Panc1 (cell line): Measurements from ENCODE around the gene FOXK1. TPM values are rescaled to one million over a fixed set of nuclear protein-coding genes. Genes with fewer than 3 reads are reported as not detected.
"Not testable (repeated sequence)": the region's sequence is repeated elsewhere in the genome, so short reads cannot be mapped to it uniquely, and the experiment has no call there.

Experiments used
- ATAC-seq: fragments of 200-7000 bp; cut with Tn5 transposase; 2 replicates; pipeline ENCODE4 v1.9.1; 2020; ENCODE audit warnings: mild to moderate bottlenecking, moderate library complexity
- BruUV-seq: library from RNA; stranded (reverse); fragments of 400-500 nt; replicated peaks from 2 replicates; lab custom pipeline; 2021; lab: Mats Ljungman, UMichigan
- CTCF ChIA-PET: fragments of 300-600 bp; sonication (Branson Sonifier 250); formaldehyde crosslinking; loops from one replicate; lab custom pipeline; 2022; ENCODE audit warnings: antibody characterized with exemption; lab: Charles Lee
- POLR2A ChIA-PET: fragments of 300-600 bp; sonication (Branson Sonifier 250); formaldehyde crosslinking; loops from one replicate; lab custom pipeline; 2022; ENCODE audit warnings: antibody characterized with exemption; lab: Charles Lee
- DNase-seq: peaks from one replicate; pipeline ENCODE4 v3.0.0-alpha.2; 2010; ENCODE audit warnings: low read depth, low spot score
- H3K27ac ChIP-seq: 2 replicates; pipeline ENCODE4 v1.5.1; 2011; ENCODE audit warnings: mild to moderate bottlenecking, low read length, inconsistent platforms
- H3K27me3 ChIP-seq: fragments of 200-500 bp; sonication (Bioruptor generic); 2 replicates; pipeline ENCODE4 v1.6.0; 2014; ENCODE audit warnings: low read length, inconsistent platforms; ENCODE audit not compliant: control insufficient read depth, insufficient read depth
- H3K36me3 ChIP-seq: fragments of 200-500 bp; sonication (Bioruptor generic); 2 replicates; pipeline ENCODE4 v1.5.1; 2014; ENCODE audit warnings: inconsistent platforms, mild to moderate bottlenecking, low read length, moderate library complexity; ENCODE audit not compliant: control insufficient read depth, insufficient read depth
- H3K4me1 ChIP-seq: 2 replicates; pipeline ENCODE4 v1.5.1; 2011; ENCODE audit warnings: inconsistent platforms, mild to moderate bottlenecking, low read length, moderate library complexity; ENCODE audit not compliant: control insufficient read depth, insufficient read depth
- H3K4me3 ChIP-seq, 2 experiments: 2 replicates each; pipeline ENCODE4 v1.5.1; 2011 to 2012; ENCODE audit warnings: low read depth in 2 of 2, low read length in 2 of 2, mild to moderate bottlenecking in 2 of 2, inconsistent platforms in 1 of 2, moderate library complexity in 1 of 2
- H3K9me3 ChIP-seq: fragments of 200-500 bp; sonication (Bioruptor generic); 2 replicates; pipeline ENCODE4 v1.5.1; 2014; ENCODE audit warnings: low read depth, mild to moderate bottlenecking, inconsistent platforms, low read length, moderate library complexity; ENCODE audit not compliant: control insufficient read depth, insufficient read depth
- POLR2AphosphoS5 ChIP-seq: IDR thresholded peaks from 2 replicates; pipeline ENCODE4 v1.6.1; 2012; ENCODE audit warnings: mild to moderate bottlenecking, low read depth, low read length, moderate library complexity
- SIN3A ChIP-seq: IDR thresholded peaks from 2 replicates; pipeline ENCODE4 v1.6.1; 2012; ENCODE audit warnings: low read depth, mild to moderate bottlenecking, low read length, moderate library complexity, borderline replicate concordance; ENCODE audit not compliant: insufficient read depth
- TCF7L2 ChIP-seq: IDR thresholded peaks from 2 replicates; pipeline ENCODE4 v1.6.1; 2011; ENCODE audit warnings: mild to moderate bottlenecking, low read depth, low read length, inconsistent platforms
- in situ Hi-C: cut with HindIII; loops from 2 replicates; pipeline ENCODE4 v1.10.0; 2016; ENCODE audit warnings: low sequenced_read_pairs, low pct_unique_long_range_greater_than_20kb
- intact Hi-C: fragments of 100-400 bp; cut with micrococcal nuclease; formaldehyde crosslinking; loops from one replicate; pipeline ENCODE4 v1.10.0; 2022; ENCODE audit not compliant: unreplicated experiment
- total RNA-seq: library from RNA; stranded (reverse); gene quantifications from one replicate; pipeline ENCODE4 v1.2.1, GENCODE V29; 2021; ENCODE audit not compliant: unreplicated experiment
- TF ChIP-seq, protein P1 (sequence below): fragments of 450-650 bp; IDR thresholded peaks from 2 replicates; pipeline ENCODE4 v1.5.1; 2017; ENCODE audit warnings: mild to moderate bottlenecking
- TF ChIP-seq, protein P2 (sequence below), 2 experiments: IDR thresholded peaks; 2 replicates each; pipeline ENCODE4 v1.6.1; 2011 to 2012; ENCODE audit warnings: low read depth in 2 of 2, control low read depth in 1 of 2, low read length in 1 of 2, mild to moderate bottlenecking in 1 of 2, moderate library complexity in 1 of 2; ENCODE audit not compliant: insufficient read depth in 1 of 2

The FOXK1 gene
- total RNA-seq, 1 experiment from 2014 or later: 72.7 TPM

DNA sequence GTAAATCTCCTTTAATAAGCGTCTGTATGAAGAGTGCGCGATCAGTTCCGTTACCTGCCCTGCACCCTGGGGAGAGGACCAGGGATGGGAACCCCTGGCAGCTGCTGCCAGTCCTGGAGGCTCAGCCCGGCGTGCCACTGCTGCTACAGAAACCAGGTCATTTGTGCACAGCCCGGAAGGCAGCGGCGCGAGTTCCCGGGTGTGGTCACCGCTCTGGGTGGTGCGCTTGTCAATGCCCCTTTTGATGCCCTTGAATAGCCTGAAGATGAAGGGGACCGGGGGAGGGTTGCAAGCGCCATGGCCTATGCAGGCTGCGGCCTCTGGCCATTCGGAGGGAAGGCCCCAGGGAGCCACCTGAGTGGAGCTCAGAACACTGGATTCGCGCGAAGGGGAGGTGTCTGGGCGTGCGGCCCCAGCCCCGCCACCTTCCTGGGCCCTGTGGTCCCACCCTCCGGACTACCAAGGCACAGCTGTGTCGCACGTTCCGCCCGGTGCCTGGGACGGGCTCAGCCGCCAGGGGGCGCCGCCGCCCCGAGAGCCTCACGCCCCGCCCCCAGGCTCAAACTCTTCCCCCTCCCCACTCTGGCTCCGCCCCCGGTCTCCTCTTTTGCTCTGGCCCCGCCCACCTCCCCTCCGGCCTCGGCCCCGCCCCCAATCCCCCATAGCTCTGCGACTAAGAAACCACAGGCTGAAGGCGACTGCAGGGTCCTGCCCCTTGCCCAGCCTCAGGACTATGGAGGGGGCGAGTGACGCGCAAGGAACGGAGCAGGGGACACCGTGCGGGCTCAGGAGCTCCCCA lies 109.8 kb downstream of the FOXK1 start:
- DNase-seq (no peak), ATAC-seq (peak; percentile 62)
- ChIA-PET CTCF (interaction anchor here (0.6 to 0.7 kb wide), 4 partner anchors 26 to 80 kb away, joined by 6 to 9 read pairs (median 8); no protein-coding TSS in a partner anchor), POLR2A (interaction anchor here (0.6 kb wide), 1 partner anchor 244 kb away, joined by 7 read pairs; no protein-coding TSS in a partner anchor)
- Histone ChIP-seq H3K36me3 (no peaks in the 10 kb centered on the region; the same call in 1 of the 2 replicates), H3K9me3 (no peaks in the 10 kb centered on the region), H3K4me3 (no peak overlapping the region), H3K27ac (no peak overlapping the region), H3K4me1 (no peaks in the 10 kb centered on the region), H3K27me3 (no peaks in the 10 kb centered on the region)
- intact Hi-C loops (no loop called here), in situ Hi-C loops (no loop called here)
- BruUV-seq: no TSS peak
- TF ChIP-seq TCF7L2 (no peak), SIN3A (no peak), POLR2AphosphoS5 (no peak)
- TF ChIP-seq, protein P1, sequence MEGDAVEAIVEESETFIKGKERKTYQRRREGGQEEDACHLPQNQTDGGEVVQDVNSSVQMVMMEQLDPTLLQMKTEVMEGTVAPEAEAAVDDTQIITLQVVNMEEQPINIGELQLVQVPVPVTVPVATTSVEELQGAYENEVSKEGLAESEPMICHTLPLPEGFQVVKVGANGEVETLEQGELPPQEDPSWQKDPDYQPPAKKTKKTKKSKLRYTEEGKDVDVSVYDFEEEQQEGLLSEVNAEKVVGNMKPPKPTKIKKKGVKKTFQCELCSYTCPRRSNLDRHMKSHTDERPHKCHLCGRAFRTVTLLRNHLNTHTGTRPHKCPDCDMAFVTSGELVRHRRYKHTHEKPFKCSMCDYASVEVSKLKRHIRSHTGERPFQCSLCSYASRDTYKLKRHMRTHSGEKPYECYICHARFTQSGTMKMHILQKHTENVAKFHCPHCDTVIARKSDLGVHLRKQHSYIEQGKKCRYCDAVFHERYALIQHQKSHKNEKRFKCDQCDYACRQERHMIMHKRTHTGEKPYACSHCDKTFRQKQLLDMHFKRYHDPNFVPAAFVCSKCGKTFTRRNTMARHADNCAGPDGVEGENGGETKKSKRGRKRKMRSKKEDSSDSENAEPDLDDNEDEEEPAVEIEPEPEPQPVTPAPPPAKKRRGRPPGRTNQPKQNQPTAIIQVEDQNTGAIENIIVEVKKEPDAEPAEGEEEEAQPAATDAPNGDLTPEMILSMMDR: peak; percentile 90
- TF ChIP-seq, protein P2, sequence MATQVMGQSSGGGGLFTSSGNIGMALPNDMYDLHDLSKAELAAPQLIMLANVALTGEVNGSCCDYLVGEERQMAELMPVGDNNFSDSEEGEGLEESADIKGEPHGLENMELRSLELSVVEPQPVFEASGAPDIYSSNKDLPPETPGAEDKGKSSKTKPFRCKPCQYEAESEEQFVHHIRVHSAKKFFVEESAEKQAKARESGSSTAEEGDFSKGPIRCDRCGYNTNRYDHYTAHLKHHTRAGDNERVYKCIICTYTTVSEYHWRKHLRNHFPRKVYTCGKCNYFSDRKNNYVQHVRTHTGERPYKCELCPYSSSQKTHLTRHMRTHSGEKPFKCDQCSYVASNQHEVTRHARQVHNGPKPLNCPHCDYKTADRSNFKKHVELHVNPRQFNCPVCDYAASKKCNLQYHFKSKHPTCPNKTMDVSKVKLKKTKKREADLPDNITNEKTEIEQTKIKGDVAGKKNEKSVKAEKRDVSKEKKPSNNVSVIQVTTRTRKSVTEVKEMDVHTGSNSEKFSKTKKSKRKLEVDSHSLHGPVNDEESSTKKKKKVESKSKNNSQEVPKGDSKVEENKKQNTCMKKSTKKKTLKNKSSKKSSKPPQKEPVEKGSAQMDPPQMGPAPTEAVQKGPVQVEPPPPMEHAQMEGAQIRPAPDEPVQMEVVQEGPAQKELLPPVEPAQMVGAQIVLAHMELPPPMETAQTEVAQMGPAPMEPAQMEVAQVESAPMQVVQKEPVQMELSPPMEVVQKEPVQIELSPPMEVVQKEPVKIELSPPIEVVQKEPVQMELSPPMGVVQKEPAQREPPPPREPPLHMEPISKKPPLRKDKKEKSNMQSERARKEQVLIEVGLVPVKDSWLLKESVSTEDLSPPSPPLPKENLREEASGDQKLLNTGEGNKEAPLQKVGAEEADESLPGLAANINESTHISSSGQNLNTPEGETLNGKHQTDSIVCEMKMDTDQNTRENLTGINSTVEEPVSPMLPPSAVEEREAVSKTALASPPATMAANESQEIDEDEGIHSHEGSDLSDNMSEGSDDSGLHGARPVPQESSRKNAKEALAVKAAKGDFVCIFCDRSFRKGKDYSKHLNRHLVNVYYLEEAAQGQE (IDR thresholded peaks at IDR 0.05; ENCODE audit: insufficient read depth in 1 of 2, low read depth in 2 of 2, low read length in 1 of 2): no peak

DNA sequence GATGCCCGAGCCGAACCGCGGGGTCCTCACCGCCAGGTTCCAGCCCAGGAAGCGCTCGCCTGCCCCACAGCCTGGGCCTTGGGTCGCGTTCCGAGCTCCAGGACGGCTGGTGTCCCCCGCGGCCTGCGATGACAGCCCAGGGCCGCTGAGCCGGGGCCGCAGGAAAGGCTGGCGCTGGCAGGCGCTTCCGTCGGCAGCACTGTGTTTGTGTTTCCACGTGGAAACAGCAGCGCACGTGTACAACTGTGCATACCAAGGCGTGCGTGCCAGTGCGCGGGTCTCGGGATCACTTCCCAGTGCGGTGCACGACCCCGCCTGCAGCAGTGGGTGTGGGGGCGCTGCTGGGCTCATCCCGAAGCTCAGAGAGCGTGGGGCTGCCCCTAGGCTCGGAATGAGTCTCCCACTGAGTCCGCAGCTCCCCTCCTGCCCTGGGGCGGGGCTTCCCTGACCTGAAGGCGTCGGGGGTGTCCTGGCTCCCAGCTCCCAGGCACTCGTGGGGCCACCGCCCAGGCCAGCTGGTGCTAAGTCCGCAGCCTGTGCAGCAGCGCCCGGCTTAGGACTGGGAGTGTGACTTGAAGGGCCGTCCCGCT lies 110.5 kb downstream of the FOXK1 start:
- CTCF ChIA-PET: interaction anchor here (0.6 to 0.7 kb wide), 4 partner anchors 27 to 81 kb away, joined by 6 to 9 read pairs (median 8); no protein-coding TSS in a partner anchor
- DNase-seq: no peak
- no TSS peak for BruUV-seq
- TF ChIP-seq TCF7L2 (no peak), POLR2AphosphoS5 (no peak), SIN3A (no peak)
- TF ChIP-seq, protein P1: no peak
- TF ChIP-seq, protein P2 (IDR thresholded peaks at IDR 0.05; ENCODE audit: insufficient read depth in 1 of 2, low read depth in 2 of 2, low read length in 1 of 2): no peak
- H3K4me3 ChIP-seq: no peak overlapping the region
- intact Hi-C loops (no loop called here), in situ Hi-C loops (no loop called here)
- POLR2A ChIA-PET: interaction anchor here (0.6 kb wide), 1 partner anchor 245 kb away, joined by 7 read pairs; no protein-coding TSS in a partner anchor
- no peak overlapping the region for H3K27ac ChIP-seq
- H3K9me3 ChIP-seq: no peaks in the 10 kb centered on the region
- H3K36me3 ChIP-seq: no peaks in the 10 kb centered on the region; the same call in 1 of the 2 replicates
- no peak for ATAC-seq
- H3K27me3 ChIP-seq: no peaks in the 10 kb centered on the region
- H3K4me1 ChIP-seq: no peaks in the 10 kb centered on the region

GRCh38 chr7:4793385-4793993 lies 111.4 kb downstream of the FOXK1 start:
- H3K27me3 ChIP-seq, in situ Hi-C loops, ATAC-seq, H3K4me3 ChIP-seq, intact Hi-C loops, CTCF ChIA-PET, H3K27ac ChIP-seq, BruUV-seq, H3K4me1 ChIP-seq, H3K36me3 ChIP-seq, POLR2A ChIA-PET, DNase-seq, H3K9me3 ChIP-seq: not testable (repeated sequence)
